HEK293T (cell line): ENCODE measurements around the gene CD300H.

Experiments used
- FOXA1 ChIP-seq: fragments of 450-650 bp; IDR thresholded peaks from 2 replicates; pipeline ENCODE4 v1.6.1; 2016; ENCODE audit warnings: mild to moderate bottlenecking
- SP1 ChIP-seq: fragments of 450-650 bp; IDR thresholded peaks from 2 replicates; pipeline ENCODE4 v1.6.1; 2017
- SUZ12 ChIP-seq: fragments of 450-650 bp; IDR thresholded peaks from 2 replicates; pipeline ENCODE4 v1.6.1; 2016; ENCODE audit warnings: mild to moderate bottlenecking

- TF ChIP-seq SP1 (no peak), SUZ12 (no peak), FOXA1 (no peak)
These were observed 40.6 kb downstream of the CD300H start for GRCh38 chr17:74526681-74527080.
